ENCODE results near the gene PPP6R3.

GRCh38 chr11:68594123-68594522 lies 133.6 kb downstream of the PPP6R3 start:
- TF ChIP-seq POLR2A (IDR thresholded peaks at IDR 0.05; ENCODE audit: low read length) (no peak), GATA1 (IDR thresholded peaks at IDR 0.05; ENCODE audit: low read depth, low read length) (no peak)

Measured in erythroblast (primary cell).